HG03342 (cell line): Measurements from ENCODE around the gene LTBP1.

ENCODE experiments used
- ATAC-seq: cut with Tn5 transposase; IDR thresholded peaks from one replicate; pipeline ENCODE4 v1.9.1; 2021; ENCODE audit warnings: mild to moderate bottlenecking, moderate library complexity; ENCODE audit not compliant: unreplicated experiment

LTBP1 gene

GRCh38 chr2:33106115-33106514, 159.4 kb downstream of the LTBP1 start:
- no peak for ATAC-seq

- ATAC-seq = no peak
Observed at GRCh38 chr2:33107690-33108482, 161.1 kb downstream of the LTBP1 start.

GRCh38 chr2:33108483-33109443, 162.0 kb downstream of the LTBP1 start:
- no peak for ATAC-seq

- ATAC-seq = no peak
Observed at GRCh38 chr2:33110461-33110860, 163.7 kb downstream of the LTBP1 start.

GRCh38 chr2:33111002-33111446, 164.3 kb downstream of the LTBP1 start:
- ATAC-seq = no peak

GRCh38 chr2:33115196-33115595, 168.4 kb downstream of the LTBP1 start:
- ATAC-seq = no peak

GRCh38 chr2:33115728-33116127, 169.0 kb downstream of the LTBP1 start:
- ATAC-seq = no peak

- ATAC-seq = no peak
Observed at GRCh38 chr2:33116799-33117198, 170.0 kb downstream of the LTBP1 start.

GRCh38 chr2:33118651-33119050, 171.9 kb downstream of the LTBP1 start:
- ATAC-seq = no peak

- no peak for ATAC-seq
Observed at GRCh38 chr2:33121416-33121815, 174.7 kb downstream of the LTBP1 start.

- ATAC-seq = no peak
Observed at GRCh38 chr2:33121925-33122324, 175.2 kb downstream of the LTBP1 start.

GRCh38 chr2:33122726-33123125, 176.0 kb downstream of the LTBP1 start:
- ATAC-seq = no peak

- ATAC-seq = no peak
Observed at GRCh38 chr2:33123216-33123615, 176.5 kb downstream of the LTBP1 start.

GRCh38 chr2:33126552-33126951, 179.8 kb downstream of the LTBP1 start:
- no peak for ATAC-seq

- no peak for ATAC-seq
Observed at GRCh38 chr2:33126958-33127357, 180.2 kb downstream of the LTBP1 start.

- ATAC-seq = no peak
Observed at GRCh38 chr2:33129263-33130053, 182.7 kb downstream of the LTBP1 start.

GRCh38 chr2:33130054-33130447, 183.3 kb downstream of the LTBP1 start:
- ATAC-seq = no peak

GRCh38 chr2:33130544-33130943, 183.8 kb downstream of the LTBP1 start:
- ATAC-seq = no peak

- no peak for ATAC-seq
Observed at GRCh38 chr2:33131111-33131510, 184.4 kb downstream of the LTBP1 start.

- no peak for ATAC-seq
Observed at GRCh38 chr2:33131749-33132148, 185.0 kb downstream of the LTBP1 start.

- no peak for ATAC-seq
Observed at GRCh38 chr2:33133454-33133952, 186.8 kb downstream of the LTBP1 start.
